HG02884 (cell line): Measurements from ENCODE around the gene TK2.
"Not testable (repeated sequence)": the region's sequence is repeated elsewhere in the genome, so short reads cannot be mapped to it uniquely, and the experiment has no call there.

Source experiments
- ATAC-seq: cut with Tn5 transposase; IDR thresholded peaks from one replicate; pipeline ENCODE4 v1.9.1; 2021; ENCODE audit warnings: mild to moderate bottlenecking, moderate library complexity; ENCODE audit not compliant: unreplicated experiment

The TK2 gene

DNA sequence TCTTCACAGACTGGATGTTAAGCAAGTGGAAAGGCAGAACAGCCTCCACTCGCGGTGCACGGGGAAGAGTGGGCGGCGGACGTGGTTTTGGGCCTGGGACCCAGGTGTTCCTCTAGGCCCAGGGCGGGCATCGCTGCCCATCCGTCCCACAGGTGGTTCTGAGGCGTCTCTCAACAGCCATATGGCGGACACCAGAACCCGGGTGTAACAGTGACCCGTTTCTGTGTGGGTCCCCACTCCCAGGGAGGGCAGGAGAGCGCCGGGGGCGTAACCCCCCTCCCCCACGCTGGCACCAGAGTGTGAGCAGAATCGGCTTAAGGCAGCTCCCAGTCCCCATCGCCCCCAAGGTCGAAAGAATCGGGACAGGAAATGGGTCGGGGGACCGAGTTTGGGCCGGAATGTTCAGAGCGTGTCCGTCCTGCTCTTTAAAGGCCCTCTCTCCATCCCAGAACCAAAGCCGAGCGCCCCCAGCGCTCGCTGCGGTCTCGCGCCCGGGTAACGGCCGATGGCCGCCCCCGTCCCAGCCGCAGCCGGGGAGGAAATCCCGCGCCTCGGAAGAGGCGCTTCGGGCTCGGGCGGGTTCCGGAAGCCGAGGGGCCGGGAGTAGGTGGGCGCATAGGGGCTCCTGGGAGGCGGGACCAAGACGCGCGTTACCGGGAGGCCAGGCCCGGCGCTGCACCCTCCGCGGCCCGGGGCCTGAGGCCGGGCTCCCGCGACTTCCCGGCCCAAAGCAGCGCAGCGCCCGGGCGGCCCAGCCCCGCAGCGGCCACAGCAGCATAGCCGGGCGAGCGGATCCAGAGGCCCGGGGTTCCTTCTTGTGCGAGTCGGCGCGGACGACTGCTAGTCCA lies at the start of gene TK2:
Gene TK2, minus strand, starts transcription at position 839 of the 848 bp plus-strand sequence. Its CDS starts 61 bp downstream, at position 778.
- ATAC-seq, result peak; percentile 36

- no peak for ATAC-seq
These were observed 48.2 kb upstream of the TK2 start for GRCh38 chr16:66598111-66598510.

GRCh38 chr16:66596986-66597848 lies 47.3 kb upstream of the TK2 start:
- peak; percentile 49 for ATAC-seq

DNA sequence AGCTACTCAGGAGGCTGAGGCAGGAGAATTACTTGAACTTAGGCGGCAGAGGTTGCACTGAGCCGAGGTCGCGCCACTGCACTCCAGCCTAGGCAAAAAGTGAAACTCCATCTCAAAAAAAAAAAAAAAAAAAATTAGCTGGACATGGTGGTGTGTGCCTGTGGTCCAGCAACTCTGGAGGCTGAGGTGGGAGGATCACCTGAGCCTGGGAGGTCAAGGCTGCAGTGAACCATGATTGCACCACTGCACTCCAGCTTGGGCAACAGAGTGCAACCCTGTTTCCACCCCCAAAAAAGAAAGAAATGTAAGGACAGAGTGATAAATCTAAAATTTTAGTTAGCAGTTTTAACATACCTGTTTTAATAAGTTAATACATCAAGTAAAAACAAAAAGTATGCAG lies 46.6 kb upstream of the TK2 start:
- not testable (repeated sequence) for ATAC-seq

DNA sequence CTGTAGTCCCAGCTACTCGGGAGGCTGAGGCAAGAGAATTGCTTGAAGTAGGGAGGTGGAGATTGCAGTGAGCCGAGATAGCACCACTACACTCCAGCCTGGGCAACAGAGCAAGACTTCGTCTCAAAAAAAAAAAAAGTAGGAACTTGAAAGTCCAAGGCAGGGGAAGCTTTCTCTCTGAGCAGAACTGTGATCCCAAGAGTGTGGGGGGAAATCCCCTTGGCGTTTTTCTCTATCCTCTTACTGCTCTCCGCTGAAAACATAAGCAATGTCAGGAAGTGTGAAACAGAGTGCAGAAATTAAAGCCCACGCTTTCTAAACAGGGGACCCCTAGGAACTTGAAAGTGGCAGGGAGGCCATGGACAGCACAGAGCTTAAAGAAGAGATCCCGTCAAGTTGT lies 44.8 kb upstream of the TK2 start:
- no peak for ATAC-seq

- ATAC-seq, result no peak
These were observed 42.9 kb upstream of the TK2 start for GRCh38 chr16:66592814-66593213.

GRCh38 chr16:66592241-66592640 lies 42.3 kb upstream of the TK2 start:
- ATAC-seq, result no peak

- ATAC-seq, result no peak
These were observed 41.1 kb upstream of the TK2 start for GRCh38 chr16:66591018-66591417.

DNA sequence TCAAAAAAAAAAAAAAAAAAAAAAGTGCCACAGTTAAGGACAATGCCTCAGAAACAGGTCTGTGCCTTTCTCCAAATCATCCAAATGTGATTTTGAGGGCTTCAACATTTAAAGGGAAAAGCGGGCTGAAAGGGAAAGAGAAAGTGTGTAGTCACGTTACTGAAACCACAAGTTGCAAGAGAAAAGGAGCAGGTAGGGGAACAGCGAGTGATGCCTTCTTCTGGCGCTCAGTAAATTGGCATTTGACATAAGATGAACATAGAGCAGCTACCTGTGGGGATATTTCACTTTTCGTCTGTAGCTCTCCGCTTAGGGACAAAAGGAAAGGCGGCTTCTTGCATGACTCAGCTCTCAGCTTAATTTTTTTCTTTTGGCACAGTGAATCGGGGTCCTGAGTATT lies 40.4 kb upstream of the TK2 start:
- ATAC-seq, result no peak

GRCh38 chr16:66588981-66589713 lies 39.2 kb upstream of the TK2 start:
- ATAC-seq, result peak; percentile 83

DNA sequence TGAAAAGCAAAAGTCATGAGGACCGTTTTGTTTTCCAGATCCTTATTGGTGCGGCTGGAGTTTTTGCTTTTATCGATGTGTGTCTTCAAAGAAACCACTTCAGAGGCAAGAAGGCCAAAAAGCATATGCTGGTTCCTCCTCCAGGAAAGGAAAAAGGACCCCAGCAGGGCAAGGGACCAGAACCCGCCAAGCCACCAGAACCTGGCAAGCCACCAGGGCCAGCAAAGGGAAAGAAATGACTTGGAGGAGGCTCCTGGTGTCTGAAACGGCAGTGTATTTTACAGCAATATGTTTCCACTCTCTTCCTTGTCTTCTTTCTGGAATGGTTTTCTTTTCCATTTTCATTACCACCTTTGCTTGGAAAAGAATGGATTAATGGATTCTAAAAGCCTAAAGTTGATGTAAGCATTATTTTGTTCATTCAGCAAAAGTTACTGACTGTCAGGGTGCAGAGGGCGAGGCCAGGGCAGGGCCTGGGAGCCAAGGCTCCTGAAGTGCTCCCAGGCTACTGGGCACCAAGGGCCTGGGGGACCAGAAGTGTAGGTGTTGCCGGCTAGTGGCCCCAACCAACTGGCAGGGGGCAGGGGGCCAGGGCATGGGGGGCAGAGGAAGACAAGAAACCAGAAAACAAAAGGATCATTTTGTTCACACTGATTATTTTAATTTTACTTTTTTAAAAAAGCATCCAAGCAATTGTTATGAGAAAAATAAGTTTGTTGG lies 38.1 kb upstream of the TK2 start:
- ATAC-seq, result no peak

DNA sequence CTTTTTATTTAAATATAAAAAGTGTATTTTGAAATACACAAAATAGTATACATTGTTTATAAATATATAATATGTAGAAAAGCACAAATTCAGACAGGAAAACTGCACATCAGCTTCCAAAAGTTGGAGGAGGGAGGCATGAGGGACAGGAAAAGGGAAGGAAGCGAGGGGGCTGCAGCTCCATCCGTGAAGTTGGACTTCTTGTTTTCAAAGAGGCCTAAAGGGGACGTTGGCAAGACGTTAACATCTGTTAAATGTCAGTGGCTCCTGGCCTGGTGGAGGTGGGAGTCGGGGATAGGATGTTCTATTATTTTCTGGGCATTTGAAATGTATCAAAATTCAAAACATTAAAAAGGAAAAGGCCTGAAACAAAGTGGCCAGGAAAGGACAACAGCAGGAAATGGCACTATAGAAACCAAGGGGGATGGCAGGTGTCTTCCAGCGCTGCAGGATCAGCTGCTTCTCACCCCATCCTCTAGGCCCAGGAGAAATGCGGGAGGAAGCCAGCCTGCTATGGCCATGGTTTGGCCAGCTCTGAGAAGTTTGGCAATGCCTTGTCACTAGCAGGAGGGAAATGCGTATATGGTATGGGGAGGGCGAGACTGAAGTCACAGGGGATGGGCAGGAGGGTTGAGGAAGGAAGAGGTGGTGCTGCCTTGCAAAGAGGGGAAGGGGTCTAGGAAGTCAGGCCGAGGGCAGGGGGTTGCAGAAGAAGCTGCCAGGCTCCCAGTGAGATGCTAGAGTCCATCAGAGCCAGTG lies 35.7 kb upstream of the TK2 start:
- ATAC-seq, result no peak

DNA sequence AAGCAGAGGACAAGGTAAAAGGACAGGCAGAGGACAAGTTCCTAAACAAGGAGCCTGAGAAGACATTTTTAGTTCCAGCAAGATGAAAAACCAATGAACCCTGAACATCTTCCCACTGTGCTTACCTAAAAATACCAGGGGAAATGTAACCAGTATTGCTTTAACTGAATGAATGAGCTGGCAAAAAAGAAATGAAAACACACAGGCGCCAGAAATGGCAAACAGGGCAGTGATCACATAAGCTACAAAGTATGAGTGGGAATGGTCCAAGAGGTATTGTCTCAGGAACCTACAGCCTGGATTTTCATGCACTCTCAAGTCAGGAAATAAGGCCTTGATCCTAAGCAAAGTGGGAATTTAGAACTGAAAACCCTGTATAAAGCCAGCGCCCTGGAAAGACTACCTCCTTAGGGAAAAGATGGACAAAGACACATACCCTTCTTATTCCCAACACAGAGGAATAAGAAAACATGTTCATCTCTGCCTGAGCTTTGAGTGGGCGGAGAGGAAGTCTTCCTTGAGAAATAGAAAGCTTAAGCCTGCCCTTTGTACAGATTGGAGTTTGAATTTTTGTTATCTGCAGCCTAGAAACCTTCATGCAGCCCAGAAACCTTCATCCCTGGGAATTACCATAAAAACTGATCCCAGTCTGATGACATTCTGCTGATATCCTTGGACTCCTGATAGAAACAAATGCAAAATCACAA lies 31.5 kb upstream of the TK2 start:
- no peak for ATAC-seq

DNA sequence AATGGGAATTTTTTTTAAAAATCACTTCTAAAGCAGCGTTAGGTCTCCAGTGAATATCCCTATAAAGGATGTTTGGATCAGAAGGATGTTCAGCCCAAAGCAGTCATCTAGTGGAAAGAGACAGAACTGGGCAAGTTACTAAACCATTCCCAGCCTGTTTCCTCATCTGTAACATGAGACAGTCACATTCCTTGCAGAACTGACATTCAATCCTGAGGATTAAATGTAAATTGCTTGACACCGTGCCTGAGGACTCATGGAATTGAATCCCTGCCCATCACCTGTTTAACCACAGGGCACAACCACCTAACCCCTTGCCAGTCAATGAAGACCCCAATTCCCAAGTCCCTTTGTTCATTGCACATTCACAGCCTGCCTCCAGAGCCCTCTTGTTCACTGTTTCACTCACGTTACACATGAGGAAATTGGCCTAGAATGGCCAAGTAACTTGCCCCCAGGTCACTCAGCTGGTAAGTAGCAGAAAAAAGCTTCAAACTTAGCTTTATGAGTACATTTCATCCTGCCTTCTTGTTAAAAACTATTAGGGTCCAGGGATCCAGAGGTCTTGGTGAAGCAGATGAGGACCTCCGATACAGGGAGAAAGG lies 30.8 kb upstream of the TK2 start:
- ATAC-seq, result no peak

DNA sequence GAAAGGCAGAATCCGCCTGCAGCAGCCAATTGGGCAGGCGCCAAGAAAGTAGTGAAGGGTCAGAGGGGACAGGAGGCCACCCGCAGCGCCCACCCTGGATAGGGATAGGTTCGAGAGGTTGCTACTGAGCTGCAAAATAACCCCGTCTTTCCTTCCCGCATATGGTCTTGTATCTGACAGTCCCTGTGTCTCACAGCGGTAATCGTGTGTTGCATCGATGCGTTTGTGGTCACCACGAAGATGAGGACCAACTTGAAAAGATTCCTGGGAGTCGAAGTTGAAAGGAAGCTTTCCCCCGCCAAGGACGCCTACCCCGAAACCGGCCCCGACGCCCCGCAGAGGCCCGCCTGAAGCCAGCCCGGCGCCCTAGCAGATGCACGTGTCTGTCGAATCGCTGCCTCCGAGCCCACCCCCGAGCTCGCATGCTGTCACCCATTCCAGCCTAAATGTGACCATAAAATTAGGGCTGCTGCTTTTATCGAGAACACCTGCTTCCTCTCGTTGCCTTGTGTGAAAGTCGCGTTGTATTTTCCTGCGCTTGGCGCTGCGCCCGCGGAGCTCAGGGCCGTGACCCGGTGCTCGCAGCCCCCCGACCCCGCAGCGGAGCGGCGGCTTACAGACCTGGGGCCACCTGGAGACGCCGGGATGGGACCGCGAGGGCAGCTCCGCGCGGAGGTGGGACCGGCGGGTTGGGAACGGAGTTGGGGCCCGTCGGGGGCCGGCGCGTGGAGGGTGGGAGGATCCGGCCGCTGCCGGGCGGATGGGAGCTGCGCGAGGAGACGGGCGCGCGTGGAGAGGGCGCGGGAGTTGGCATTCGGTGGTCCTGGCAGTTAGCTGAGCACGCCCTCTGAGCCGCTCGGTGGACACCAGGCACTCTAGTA lies 29.0 kb upstream of the TK2 start, which contains the start of gene CMTM2:
Gene CMTM2, plus strand, starts transcription at position 813 of the 881 bp plus-strand sequence. CDS start 145 bp downstream, outside the sequence.
- ATAC-seq, result no peak

DNA sequence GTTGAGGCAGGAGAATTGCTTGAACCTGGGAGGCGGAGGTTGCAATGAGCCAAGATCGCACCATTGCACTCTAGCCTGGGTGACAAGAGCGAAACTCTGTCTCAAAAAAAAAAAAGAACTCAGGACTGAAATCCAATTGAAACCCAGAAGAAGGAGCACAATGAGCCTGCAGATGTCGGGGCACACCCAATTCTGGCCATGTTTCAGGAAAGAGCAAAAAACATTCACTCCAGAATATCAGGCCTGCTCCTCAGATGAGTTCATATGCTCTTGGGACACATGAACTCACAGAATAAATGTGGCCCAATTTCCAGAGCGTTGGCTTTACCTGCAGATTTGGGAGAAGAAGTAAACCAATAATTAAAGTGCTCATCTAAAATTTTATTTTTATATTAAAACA lies 26.4 kb upstream of the TK2 start:
- ATAC-seq, result no peak

DNA sequence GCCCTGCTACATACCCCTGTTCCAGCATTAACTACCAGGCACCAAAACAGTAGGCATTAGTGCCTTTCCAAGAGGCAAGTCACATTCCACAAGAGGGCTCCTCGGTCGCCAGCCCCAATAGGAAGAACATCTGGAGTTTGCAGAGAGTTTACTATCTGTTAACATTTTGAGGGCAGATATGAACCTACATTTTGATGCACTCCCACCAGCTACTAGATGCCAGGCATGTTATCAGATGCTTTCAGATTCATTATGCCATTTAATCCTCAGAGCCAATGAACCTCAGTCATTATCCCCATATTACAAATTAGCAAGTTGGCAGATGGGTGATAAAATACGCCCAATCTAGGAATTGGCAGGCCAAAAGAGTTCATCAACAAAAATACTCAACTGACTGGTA lies 25.1 kb upstream of the TK2 start:
- no peak for ATAC-seq

- ATAC-seq, result no peak
These were observed 24.6 kb upstream of the TK2 start for GRCh38 chr16:66574531-66574930.
